ENCODE data around the gene FLT3. TPM values are rescaled to one million over a fixed set of nuclear protein-coding genes. Genes with fewer than 3 reads are reported as not detected.

FLT3 gene
- total and polyA plus RNA-seq, 2 of the 13 experiments (the other 11 are each of a cell fraction or from before 2014, with no cell fraction given) = not detected

DNA sequence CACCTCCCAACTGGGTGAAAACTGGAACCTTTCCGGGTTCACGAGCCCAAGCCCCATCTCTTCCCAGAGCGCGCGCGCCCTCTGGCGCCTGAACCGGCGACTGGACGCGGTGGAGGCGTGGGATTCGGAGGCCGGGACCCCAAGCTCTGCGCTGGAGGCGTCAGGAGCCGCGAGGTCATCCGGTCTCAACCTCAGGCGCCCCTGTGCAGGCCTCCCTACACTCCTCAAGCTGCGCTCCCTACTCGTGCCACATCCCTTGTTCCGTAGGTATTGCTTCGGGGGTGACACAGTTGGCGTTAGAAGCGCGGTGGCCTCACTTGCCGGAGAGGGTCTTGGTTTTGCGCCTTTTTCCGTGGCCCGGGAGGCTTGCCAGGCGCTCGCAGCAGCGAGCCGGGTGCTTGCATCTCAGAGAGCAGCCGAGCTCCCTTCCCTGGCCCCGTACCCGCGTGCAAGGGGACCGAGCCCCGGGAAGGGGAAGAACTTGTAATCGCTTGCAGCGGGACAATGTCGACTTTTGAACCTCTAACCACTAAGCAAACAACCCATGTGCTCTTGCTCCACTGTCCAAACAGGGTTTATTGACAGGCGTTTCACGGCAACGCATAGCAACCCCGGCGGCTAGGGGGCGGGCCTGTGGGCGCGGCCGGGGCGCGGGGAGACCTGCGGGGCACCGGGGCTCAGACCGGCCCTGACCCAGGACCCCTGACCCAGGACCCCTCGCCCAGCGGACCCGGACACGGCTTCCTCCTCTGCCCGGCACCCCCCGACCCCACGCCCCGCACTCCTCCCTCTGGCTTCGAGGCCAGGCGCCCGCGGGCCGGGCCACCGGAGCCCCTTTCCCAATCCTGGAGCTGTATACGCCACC, 139.8 kb downstream of the FLT3 start (continued):
- peak; percentile 87 to 94 for TF ChIP-seq EP300 (IDR thresholded peaks at IDR 0.05; ENCODE audit: low read depth in 2 of 2, low read length in 2 of 2)
- peak; percentile 76; the same call in 1 of the 2 replicates for TF ChIP-seq EP300 (CRISPR knock-in tag; IDR thresholded peaks at IDR 0.05; ENCODE audit: borderline replicate concordance)
- peak; percentile 78 for TF ChIP-seq TFDP1 (CRISPR knock-in tag; IDR thresholded peaks at IDR 0.05; ENCODE audit: borderline replicate concordance)
- TF ChIP-seq STAT6 (CRISPR knock-in tag; IDR thresholded peaks at IDR 0.05; ENCODE audit: borderline replicate concordance) = 0 out of 2 replicates have a peak, but pooled peaks have one; percentile 57
- peak; percentile 97 for TF ChIP-seq BCL6 (CRISPR knock-in tag; IDR thresholded peaks at IDR 0.05)
- TF ChIP-seq ZFP36L2 (CRISPR knock-in tag; IDR thresholded peaks at IDR 0.05) = no peak
- no peak for TF ChIP-seq ZBTB49 (CRISPR knock-in tag; IDR thresholded peaks at IDR 0.05; ENCODE audit: borderline replicate concordance)
- no peak; the same call in 1 of the 2 replicates for TF ChIP-seq SP2 (CRISPR knock-in tag; IDR thresholded peaks at IDR 0.05)
- TF ChIP-seq PRPF4 (IDR thresholded peaks at IDR 0.05; ENCODE audit: low read depth, low read length, poor library complexity, severe bottlenecking) = no peak
- peak; percentile 60; the same call in 1 of the 2 replicates for TF ChIP-seq ZBTB34 (CRISPR knock-in tag; IDR thresholded peaks at IDR 0.05)
- peak; percentile 80; the same call in 1 of the 2 replicates for TF ChIP-seq HIVEP1 (CRISPR knock-in tag; IDR thresholded peaks at IDR 0.05)
- no peak for TF ChIP-seq JUND (CRISPR knock-in tag; IDR thresholded peaks at IDR 0.05)
- TF ChIP-seq ZNF296 (CRISPR knock-in tag; conservative IDR thresholded peaks at IDR 0.05) = no peak
- TF ChIP-seq ZNF556 (CRISPR knock-in tag; IDR thresholded peaks at IDR 0.05; ENCODE audit: borderline replicate concordance) = peak; percentile 87; the same call in 1 of the 2 replicates
- TF ChIP-seq ZNF883 (CRISPR knock-in tag; IDR thresholded peaks at IDR 0.05; ENCODE audit: not compliant biosample characterization) = no peak
- peak; percentile 83 for TF ChIP-seq ZNF12 (CRISPR knock-in tag; IDR thresholded peaks at IDR 0.05)
- no peak for TF ChIP-seq ZNF570 (CRISPR knock-in tag; IDR thresholded peaks at IDR 0.05; ENCODE audit: borderline replicate concordance)
- TF ChIP-seq ARNT2 (CRISPR knock-in tag; IDR thresholded peaks at IDR 0.05; ENCODE audit: low read depth) = peak; percentile 76
- no peak for TF ChIP-seq SMAD1 (CRISPR knock-in tag; IDR thresholded peaks at IDR 0.05; ENCODE audit: borderline replicate concordance, low read depth)
- peak; percentile 86 for TF ChIP-seq HMG20B (CRISPR knock-in tag; conservative IDR thresholded peaks at IDR 0.05)
- TF ChIP-seq KDM1A (CRISPR knock-in tag; IDR thresholded peaks at IDR 0.05) = 0 out of 2 replicates have a peak, but pooled peaks have one; percentile 63
